ENCODE results near the gene RTN4. TPM values are rescaled to one million over a fixed set of nuclear protein-coding genes. Genes with fewer than 3 reads are reported as not detected.

The RTN4 gene
- total RNA-seq, 1 donor from 2014 or later = 174 TPM

- Histone ChIP-seq H3K27me3 (no peaks in the 10 kb centered on the region), H3K36me3 (no peaks in the 10 kb centered on the region), H3K9me3 (no peaks in the 10 kb centered on the region), H3K4me3 (no peak overlapping the region), H3K4me1 (peaks cover 39% of the 10 kb centered on the region), H3K27ac (peak overlapping the region; percentile 84)
- intact Hi-C loops (cut with DNase I) = no loop called here
- TF ChIP-seq POLR2AphosphoS5 (IDR thresholded peaks at IDR 0.05; ENCODE audit: insufficient read depth in 1 of 2, low read depth in 1 of 2) = no peak
- TF ChIP-seq POLR2A (IDR thresholded peaks at IDR 0.05) = no peak
- no peak for TF ChIP-seq CTCF (IDR thresholded peaks at IDR 0.05)
- no peak for DNase-seq (ENCODE audit: extremely low spot score in 2 of 2)
These were observed 105.4 kb downstream of the RTN4 start for GRCh38 chr2:54944724-54945326.

GRCh38 chr2:54942373-54942772 lies 107.9 kb downstream of the RTN4 start:
- H3K27ac ChIP-seq = no peak overlapping the region
- H3K4me3 ChIP-seq = no peak overlapping the region

GRCh38 chr2:54941248-54941984 lies 108.8 kb downstream of the RTN4 start:
- no peaks in the 10 kb centered on the region for H3K36me3 ChIP-seq
- intact Hi-C loops (cut with DNase I) = no loop called here
- H3K27ac ChIP-seq = no peak overlapping the region
- no peaks in the 10 kb centered on the region for H3K9me3 ChIP-seq
- TF ChIP-seq CTCF (IDR thresholded peaks at IDR 0.05) (no peak), POLR2AphosphoS5 (IDR thresholded peaks at IDR 0.05; ENCODE audit: insufficient read depth in 1 of 2, low read depth in 1 of 2) (no peak), POLR2A (IDR thresholded peaks at IDR 0.05) (no peak)
- DNase-seq (ENCODE audit: extremely low spot score in 2 of 2) = no peak
- H3K4me1 ChIP-seq = peaks cover 9% of the 10 kb centered on the region
- no peaks in the 10 kb centered on the region for H3K27me3 ChIP-seq
- H3K4me3 ChIP-seq = no peak overlapping the region

More at GRCh38 chr2:54942373-54942772, 107.9 kb downstream of the RTN4 start:
- TF ChIP-seq CTCF (IDR thresholded peaks at IDR 0.05) = no peak
- no peak for TF ChIP-seq POLR2AphosphoS5 (IDR thresholded peaks at IDR 0.05; ENCODE audit: insufficient read depth in 1 of 2, low read depth in 1 of 2)
- TF ChIP-seq POLR2A (IDR thresholded peaks at IDR 0.05) = no peak
- H3K9me3 ChIP-seq = no peaks in the 10 kb centered on the region
- intact Hi-C loops (cut with DNase I) = no loop called here
- H3K27me3 ChIP-seq = no peaks in the 10 kb centered on the region
- H3K36me3 ChIP-seq = no peaks in the 10 kb centered on the region
- DNase-seq (ENCODE audit: extremely low spot score in 2 of 2) = no peak
- H3K4me1 ChIP-seq = peaks cover 19% of the 10 kb centered on the region

- no peaks in the 10 kb centered on the region for H3K36me3 ChIP-seq
- no peak overlapping the region for H3K4me3 ChIP-seq
- TF ChIP-seq POLR2AphosphoS5 (IDR thresholded peaks at IDR 0.05; ENCODE audit: insufficient read depth in 1 of 2, low read depth in 1 of 2) (no peak), CTCF (IDR thresholded peaks at IDR 0.05) (no peak), POLR2A (IDR thresholded peaks at IDR 0.05) (no peak)
- no peaks in the 10 kb centered on the region for H3K9me3 ChIP-seq
- H3K27ac ChIP-seq = no peak overlapping the region
- peaks cover 2% of the 10 kb centered on the region for H3K4me1 ChIP-seq
- no peaks in the 10 kb centered on the region for H3K27me3 ChIP-seq
- DNase-seq (ENCODE audit: extremely low spot score in 2 of 2) = no peak
- intact Hi-C loops (cut with DNase I) = no loop called here
These were observed 109.5 kb downstream of the RTN4 start for GRCh38 chr2:54940723-54941122.
